Astrocyte of the spinal cord (primary cell): ENCODE data around the gene TUBB1.
A peak's percentile ranks its signal among the peaks of the same experiment; 100 is the strongest.

Source experiments
- DNase-seq: peaks from one replicate; pipeline ENCODE4 v3.0.0; 2011; ENCODE audit warnings: low read depth, low spot score
- H3K4me3 ChIP-seq: 2 replicates; pipeline ENCODE4 v1.5.1; 2011; ENCODE audit warnings: low read depth, mild to moderate bottlenecking, low read length, moderate library complexity
- in situ Hi-C: cut with HindIII; loops from 2 replicates; pipeline ENCODE4 v1.10.0; 2017; ENCODE audit warnings: low sequenced_read_pairs
- TF ChIP-seq, protein P1 (sequence below): IDR thresholded peaks from 2 replicates; pipeline ENCODE4 v1.5.1; 2012; ENCODE audit warnings: low read depth, mild to moderate bottlenecking, low read length, inconsistent platforms

Gene TUBB1

DNA sequence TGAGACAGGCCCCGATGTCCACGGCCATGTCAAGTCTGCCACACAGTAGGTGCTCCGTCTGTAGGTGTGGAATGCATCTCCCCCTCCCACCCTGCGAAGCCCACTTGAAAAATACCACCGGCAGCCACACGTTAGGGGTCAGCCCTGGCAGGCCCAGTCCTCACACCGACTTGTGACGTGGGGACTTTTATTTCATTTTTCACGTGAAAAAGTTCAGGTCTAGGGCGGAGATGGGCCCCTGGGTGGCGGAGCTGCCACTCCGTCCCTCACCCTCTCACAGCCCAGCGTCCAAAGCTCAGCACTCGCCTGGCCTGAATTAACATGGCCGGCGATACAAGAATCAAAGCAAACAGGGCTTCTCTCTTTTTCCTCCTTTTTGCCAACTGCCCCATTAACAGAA, 3.8 kb upstream of the TUBB1 start:
- no peak overlapping the region for H3K4me3 ChIP-seq
- TF ChIP-seq, protein P1, sequence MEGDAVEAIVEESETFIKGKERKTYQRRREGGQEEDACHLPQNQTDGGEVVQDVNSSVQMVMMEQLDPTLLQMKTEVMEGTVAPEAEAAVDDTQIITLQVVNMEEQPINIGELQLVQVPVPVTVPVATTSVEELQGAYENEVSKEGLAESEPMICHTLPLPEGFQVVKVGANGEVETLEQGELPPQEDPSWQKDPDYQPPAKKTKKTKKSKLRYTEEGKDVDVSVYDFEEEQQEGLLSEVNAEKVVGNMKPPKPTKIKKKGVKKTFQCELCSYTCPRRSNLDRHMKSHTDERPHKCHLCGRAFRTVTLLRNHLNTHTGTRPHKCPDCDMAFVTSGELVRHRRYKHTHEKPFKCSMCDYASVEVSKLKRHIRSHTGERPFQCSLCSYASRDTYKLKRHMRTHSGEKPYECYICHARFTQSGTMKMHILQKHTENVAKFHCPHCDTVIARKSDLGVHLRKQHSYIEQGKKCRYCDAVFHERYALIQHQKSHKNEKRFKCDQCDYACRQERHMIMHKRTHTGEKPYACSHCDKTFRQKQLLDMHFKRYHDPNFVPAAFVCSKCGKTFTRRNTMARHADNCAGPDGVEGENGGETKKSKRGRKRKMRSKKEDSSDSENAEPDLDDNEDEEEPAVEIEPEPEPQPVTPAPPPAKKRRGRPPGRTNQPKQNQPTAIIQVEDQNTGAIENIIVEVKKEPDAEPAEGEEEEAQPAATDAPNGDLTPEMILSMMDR, result no peak
- in situ Hi-C loops, result no loop called here
- DNase-seq, result no peak

DNA sequence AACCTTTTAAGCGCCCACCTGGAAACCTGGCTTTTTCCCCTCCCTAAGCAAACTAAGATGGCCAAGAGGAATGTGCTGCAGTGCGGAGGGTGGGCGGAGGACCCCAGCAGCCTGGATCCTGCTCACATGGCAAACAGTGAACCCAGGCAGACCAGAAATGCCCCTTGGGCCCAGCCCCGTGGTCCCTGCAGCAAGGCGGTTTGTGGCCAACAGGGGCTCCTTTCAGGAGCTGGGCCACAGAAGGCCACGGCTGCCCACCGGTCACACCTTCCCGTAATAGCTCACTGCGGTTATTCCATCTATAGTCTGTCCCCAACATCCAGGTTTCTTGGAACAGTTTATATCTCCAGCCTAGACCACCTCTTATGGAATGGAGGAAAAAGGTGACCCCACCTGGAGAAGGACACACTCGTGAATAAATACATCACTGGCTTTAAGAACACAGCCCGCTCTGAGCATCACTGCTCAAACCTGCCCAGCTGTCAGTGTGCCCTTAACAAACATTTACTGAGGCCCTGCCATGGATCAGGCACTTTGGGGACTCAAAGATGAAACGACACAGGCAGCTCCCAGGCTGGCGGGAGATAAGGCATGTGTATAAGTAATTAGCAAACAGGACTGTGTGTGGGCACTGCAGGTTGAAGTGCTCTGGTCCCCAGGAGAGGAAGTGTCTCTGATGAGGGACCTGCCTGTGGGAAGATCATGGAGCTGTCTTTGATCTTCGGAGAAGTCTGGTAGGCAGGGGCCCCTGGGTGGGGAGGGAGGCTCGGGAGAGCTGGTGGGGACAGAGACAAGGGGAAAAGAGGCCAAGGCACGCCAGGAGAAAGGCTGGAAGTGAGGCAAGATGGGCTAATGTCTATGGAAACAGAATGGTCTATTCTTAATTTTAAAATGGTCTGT, 3.2 kb upstream of the TUBB1 start:
- no peak for DNase-seq
- in situ Hi-C loops, result no loop called here
- no peak overlapping the region for H3K4me3 ChIP-seq
- TF ChIP-seq, protein P1, result no peak

DNA sequence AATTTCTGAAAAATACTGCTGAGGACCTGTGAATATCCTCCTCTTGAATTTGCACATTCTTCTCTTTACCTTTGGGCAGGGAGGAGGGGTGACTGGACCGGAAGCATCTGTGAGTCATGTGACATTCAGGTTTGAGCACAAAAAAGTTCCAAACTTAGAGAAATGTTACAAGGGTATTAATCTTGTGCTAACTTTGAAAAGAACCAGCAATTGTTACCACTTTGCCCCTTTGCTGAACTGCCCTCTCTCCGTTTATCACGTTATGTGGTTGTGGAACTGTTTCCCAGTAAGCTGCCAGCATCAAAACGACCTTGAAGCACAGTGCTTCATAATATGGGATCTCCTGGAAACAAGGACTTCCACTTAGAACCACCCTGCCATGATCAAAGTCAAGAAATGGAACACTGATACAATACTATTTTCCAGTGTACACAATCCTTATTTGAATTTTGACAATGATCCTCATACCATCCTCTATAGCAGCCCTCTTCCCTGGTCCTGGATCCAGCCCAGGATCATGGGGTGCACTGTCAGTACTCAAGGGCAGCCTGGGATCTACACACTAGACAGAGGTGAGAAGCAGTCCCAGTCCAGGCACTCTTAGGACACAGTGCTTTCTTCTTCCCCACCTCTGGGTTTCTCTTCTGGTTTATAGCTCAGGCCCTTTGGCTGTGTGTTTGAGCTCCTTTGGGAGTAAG, 2.3 kb upstream of the TUBB1 start:
- no peak for DNase-seq
- in situ Hi-C loops, result no loop called here
- H3K4me3 ChIP-seq, result no peak overlapping the region
- TF ChIP-seq, protein P1, result no peak

DNA sequence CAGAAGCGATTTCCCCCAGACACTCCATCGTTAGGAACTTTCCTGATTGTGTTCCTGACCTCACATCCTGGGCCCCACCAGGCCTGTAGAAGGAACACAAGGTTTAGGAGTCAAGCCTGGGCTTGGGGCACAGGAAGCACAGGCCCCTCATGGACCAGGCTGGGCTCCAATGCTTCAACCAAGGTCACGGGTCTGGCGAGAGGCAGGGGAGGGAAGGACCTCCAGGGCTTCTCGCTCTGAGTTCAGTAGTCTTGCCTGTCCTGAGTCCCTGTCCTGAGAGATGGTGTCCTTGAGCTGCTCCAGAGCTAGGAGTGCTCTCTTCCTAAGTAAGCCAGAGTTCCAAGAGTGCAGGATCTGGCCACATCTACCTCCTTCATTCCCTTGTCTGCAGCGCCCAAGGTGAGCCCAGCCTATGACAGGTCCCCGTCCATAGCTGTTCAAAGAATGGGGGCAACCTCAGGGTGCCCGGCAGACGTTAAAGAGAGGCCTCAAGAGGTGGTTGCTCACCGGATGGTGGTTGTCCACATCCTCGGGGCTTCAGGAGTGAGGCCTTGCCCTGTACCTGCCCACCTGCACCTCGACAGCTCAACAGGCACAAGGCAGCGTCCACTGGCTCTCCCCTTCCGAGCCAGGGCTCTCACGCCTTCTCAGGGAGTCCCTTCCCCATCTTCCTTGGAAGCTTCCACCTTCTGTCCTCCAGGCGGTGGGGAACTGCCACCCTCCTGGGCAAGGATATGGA, 1.6 kb upstream of the TUBB1 start:
- TF ChIP-seq, protein P1, result no peak
- in situ Hi-C loops, result no loop called here
- H3K4me3 ChIP-seq, result no peak overlapping the region
- no peak for DNase-seq

DNA sequence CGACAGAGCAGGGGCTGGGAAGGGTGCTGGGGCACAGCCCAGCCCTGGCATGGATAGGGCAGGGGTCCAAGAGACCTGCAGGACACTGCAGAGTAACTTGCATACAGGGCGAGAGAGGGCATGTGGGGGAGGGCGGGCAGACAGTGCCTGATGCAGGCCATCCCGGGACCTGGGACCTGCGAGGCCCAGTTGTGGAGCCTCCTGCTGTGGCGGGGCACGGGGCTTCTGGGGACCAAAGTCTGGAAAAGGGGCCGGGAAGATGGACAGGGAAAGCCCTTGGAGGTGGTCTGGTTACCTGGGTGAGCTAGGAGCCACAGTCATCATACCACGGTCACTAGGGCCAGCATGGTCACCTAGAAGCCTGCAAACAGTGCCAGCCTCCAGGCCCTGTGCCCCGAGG, 412 bp upstream of the TUBB1 start:
- TF ChIP-seq, protein P1, result no peak
- DNase-seq, result no peak
- no peak overlapping the region for H3K4me3 ChIP-seq
- in situ Hi-C loops, result no loop called here

DNA sequence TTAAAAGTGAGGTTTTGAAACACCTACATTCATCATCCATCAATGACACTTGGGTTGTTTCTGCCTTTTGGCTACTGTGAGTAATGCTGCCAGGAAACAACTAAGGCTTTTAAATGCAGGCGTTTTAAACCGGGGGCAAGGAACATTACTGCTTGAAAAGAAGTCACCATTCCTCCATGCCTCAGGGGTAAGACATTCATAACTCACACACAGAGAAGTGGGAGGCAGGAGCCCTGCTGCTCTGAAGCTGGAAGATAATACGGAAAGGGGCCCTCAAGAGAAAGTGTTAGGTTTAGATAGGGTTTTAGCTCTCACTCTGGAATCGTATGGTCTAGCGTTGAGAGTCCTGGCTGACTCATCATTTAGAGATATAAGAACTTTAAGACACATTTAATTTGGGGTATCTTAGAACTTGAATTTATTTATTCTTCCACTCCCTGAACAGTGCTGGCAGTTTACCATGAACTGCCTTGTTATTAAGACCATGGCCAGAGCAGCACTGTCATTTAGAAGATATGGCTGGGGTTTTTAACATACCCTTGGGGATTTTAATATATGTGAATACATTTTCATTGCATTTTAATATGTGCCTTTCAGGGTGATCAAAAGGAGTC, 1.8 kb downstream of the TUBB1 start:
- DNase-seq, result peak; percentile 56
- TF ChIP-seq, protein P1, result no peak
- no peak overlapping the region for H3K4me3 ChIP-seq
- in situ Hi-C loops, result no loop called here
